ENCODE results near the gene NECTIN1.
A peak's percentile ranks its signal among the peaks of the same experiment; 100 is the strongest.
"Not testable (repeated sequence)": the region's sequence is repeated elsewhere in the genome, so short reads cannot be mapped to it uniquely, and the experiment has no call there.

Gene NECTIN1

DNA sequence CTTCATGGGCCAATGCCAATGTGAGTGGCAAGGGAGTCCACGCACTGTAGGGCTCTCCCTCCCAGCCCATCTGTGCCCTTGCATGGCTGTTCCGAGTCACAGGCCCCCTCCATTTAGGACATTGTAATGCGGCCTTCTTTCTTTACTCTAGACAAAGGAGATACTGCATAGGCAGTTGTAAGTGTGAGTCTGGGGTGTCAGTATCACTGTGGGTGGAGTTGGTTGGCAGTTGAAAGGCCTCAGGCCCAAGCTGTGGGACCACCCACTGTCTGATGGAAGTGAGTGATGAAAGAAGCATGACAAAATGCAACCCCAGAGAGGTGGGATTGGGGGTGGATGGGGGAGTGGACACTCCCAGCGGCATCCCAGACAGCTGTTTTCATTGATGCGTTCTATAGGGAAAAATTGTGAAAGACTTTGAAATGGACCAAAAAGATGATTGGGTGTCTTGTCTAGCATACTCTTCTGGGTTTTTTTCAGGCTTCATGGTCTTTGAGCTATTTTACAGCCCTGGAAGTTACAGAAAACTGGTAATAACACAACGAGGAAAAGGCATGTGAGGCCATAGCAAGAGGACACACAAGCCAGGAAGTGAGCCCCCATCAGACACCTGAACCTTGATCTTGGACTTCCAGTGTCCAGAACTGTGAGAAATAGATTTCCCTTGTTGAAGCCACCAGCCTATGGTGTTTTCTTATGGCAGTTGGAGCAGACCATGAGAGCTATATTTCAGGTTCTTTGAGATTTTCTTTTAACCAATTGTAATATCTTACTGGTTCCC lies 114.6 kb downstream of the NECTIN1 start:
- DNase-seq, result no peak

DNA sequence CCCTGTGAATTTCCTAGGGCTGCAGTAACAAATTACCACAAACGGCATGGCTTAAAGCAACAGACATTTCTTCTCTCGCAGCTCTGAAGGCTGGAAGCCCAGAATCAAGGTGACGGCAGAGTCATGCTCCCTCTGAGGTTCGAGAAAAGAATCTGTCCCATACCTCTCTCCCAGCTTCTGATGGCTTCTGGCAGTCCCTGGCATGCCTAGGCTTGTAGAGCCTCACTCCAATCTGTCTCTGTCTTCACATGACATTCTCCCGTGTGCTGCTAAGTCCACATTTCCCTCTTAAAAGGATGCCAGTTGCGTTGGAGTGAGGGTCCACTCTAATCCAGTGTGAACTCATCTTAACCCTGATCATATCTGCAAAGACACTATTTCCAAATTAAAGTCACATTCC lies 116.2 kb downstream of the NECTIN1 start:
- peak; percentile 32 for DNase-seq

DNA sequence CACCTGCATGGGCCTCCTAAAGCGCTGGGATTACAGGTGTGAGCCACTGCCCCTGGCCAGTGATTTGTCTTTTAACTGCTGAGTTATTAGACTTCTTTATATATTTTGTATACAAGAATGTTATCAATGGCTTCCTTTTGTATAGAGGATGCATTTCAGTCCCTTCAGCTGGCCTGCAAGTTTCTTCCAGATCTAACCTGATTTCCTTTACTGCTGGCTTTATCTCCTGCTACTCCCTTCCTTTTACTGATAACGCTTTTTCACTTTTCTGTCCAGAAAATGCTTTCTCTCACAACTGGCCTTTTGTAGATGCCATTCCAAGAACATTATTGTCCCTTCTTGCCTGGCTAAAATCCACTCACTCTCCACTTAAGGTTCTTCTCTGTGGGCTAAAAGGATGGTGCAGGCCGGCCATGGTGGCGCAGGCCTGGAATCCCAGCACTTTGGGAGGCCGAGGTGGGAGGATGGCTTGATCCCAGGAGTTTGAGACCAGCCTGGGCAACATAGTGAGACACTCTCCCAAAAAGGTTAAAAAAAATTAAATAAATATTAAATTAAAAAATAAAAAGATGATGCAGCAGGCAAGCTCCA lies 118.1 kb downstream of the NECTIN1 start:
- DNase-seq, result no peak

DNA sequence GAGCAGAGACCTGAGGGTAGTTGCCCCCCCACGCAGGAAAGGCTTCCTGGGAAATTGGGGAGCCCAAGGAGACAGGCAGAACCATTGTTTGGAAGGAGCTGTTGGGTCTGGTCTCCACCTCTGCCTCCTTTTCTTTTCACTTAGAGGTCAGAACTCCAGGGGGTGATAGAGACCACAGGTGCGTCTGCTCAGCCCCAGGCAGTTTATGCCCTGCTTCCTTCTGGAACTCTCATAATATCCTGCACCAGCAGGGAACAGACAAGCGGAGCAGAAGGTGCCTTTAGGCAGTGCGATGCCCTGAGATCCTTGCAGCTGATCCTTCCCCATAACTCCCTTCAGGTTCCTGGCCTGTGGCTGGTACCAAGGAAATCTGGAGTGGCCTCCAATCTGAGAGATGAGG lies 120.2 kb downstream of the NECTIN1 start:
- peak; percentile 96 for DNase-seq

DNA sequence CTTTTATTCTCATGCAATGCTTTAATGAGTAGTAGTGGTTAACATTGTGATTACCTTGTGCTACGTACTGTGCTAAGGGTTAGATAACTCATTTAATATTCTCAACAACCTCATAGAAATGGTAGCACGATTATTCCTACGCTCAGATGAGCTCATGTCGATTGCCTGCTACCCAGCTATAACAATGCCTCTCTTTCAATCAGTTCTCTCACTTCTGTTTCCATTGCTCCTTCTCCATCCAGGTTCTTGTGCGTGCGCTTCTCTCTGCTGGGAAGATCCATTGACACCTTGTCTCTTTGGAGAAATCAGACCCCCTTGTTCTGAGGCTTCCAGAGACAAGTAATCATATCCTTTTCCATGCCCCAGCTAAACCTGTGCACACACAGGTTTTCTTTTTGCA lies 120.8 kb downstream of the NECTIN1 start:
- no peak for DNase-seq

DNA sequence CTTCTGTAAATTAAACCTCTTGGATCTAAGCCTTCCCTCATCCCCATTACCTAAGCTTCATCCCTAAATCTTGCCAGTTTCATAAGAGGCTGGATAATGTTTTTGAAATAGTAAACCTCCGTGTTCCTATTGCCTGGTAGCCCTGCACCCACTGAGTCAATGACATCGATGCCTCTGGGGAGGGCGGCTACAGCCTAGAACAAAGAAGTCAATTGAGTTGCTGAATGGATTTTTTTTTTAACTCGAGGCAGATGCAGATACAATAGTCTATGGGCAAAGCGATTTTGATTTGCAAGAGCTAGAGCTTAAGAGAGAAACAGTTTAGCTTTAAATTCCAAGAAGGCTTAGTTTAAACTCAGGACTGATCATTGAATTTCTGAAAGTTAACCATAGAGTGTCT lies 121.3 kb downstream of the NECTIN1 start:
- peak; percentile 58 for DNase-seq

DNA sequence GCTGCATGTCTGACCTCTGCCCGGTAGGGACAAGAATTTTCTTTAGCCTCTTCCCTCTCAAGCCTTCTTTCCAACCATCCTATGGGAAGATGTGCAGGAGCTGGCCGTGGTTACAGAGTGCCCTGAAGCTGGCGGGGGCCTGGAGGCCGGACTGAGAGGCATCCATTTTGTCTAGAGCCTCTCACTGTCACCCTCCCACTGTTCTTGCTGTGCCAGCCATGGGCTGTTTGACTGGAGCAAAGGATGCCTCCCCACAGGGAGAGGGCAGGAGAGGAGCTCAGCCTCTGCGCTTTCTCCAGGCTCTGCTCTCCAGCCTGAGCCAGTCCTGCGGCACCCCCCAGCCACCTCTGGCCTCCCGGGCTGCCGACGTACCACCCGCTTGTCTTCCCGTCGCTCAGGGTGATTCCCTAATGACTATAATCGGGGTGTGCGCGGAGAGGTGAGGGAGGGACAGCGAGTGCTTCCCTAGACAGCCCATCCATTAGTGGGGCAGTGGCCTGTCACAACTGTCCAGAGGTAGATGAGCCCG lies 123.8 kb downstream of the NECTIN1 start:
- DNase-seq, result no peak

DNA sequence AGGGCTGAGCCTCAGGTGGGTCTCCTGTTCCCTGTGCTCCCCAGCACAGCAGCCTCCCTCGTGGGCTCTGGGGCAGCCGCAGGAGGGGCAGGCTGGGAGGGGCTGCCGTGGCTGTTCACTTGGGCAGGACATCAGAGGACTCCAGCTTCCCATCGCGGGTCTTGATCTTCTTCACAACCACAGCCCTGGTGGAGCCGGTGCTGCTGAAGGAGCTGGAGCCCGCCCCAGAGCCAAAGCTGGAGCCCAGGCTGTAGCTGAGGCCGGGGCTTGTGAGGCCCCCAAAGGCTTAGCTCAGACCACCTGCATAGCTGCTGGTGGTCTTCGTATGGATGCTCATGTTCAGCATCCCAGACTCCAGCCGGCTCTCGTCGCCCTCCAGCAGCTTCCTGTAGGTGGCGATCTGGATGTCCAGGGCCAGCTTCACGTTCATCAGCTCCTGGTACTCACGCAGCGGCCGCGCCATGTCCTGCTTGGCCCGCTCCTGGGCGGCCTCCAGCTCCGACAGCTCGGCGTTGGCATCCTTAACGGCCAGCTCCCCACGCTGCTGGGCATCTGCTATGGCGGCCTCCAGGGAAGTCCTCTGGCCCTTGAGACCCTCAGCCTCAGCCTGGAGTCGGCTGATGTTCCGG lies 126.1 kb downstream of the NECTIN1 start:
- no peak for DNase-seq

DNA sequence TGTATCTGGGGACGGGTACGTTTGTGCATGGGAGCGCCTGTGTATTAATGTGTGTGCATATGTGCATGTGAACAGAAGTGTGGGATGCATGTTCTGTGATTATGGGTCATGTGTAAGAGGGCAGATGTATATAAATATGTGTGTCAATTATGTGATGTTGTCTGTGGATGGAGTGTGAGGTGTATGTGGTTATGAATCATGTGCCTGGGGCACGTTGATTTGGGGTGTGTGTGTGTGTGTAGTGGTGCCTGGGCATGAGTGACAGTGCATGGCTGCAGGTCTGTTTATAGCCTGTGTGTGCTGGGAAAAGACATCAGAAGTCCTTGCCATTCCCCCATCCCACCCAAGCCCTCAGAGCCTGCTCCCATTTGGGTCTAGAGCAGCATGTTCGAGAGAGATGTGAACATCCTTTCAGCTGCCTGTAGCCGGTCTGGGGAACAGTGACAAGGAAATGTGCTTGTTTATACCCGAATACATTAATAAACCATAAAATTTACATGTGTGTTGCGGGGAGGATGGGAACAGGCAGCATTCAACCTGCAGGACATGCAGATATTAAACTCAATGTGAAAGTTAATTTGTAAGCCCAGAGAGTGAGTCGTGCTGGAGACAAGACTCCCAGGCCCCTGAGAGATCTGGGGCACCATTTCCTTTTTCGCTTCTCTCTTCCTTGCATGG lies 129.0 kb downstream of the NECTIN1 start:
- DNase-seq, result no peak

DNA sequence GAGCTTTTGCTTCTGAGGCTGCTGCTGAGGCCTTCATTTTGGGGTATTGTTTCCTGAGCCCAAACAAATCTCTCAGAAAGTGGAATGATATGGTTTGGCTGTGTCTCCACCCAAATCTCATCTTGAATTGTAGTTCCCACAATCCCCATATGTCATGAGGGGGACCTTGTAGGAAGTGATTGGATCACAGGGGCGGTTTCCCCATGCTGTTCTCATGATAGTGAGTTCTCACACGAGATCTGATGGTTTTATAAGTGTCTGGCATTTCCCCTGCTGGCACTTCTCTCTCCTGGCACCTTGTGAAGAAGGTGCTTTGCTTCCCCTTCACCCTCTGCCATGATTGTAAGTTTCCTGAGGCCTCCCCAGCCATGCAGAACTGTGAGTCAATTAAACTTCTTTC lies 133.1 kb downstream of the NECTIN1 start:
- not testable (repeated sequence) for DNase-seq

DNA sequence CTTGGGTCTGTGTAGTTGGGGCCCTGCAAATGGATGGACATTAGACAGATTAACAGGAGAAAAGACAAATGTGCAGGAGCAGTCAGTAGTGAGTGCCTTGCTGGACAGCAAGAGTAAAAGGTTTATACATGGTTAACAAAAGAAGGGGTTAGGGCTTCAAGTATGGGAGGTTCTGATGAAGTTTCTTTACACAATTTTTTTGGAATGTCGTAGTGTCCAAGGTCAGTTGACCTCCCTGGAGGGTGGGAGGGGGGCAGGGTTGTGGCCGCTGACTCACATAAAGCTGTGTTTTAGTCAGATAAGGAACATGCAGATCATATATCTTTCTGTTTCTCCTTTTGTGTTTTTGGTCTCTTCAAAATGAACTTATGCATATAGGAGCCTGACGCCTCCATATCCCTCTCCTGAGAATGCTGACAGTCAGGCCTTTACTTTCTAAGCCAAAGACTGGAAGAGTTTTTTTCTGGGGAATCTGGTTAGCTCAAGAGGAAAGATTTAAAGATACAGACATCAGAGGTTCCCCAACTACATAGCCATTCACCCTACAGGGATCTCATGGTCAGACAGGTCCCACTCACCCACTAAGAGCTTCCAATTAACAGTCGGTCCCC lies 134.3 kb downstream of the NECTIN1 start:
- no peak for DNase-seq

DNA sequence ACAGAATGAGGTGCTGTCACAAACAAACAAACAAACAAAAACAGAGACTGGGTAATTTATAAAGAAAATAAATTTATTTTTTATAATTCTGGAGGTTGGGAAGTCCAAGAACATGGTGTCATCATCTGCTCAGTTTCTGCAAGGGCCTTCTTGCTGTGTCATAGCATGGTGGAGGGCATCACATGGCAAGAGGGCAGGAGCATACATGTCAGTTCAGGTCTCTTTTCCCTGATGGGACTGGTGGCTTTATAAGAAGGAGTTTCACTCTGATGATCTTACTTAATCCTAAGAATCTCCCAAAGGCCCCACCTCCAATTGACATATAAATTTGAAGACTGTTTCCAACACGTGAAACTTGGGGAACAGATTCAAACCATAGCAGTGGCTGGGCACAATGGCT lies 135.7 kb downstream of the NECTIN1 start:
- no peak for DNase-seq

DNA sequence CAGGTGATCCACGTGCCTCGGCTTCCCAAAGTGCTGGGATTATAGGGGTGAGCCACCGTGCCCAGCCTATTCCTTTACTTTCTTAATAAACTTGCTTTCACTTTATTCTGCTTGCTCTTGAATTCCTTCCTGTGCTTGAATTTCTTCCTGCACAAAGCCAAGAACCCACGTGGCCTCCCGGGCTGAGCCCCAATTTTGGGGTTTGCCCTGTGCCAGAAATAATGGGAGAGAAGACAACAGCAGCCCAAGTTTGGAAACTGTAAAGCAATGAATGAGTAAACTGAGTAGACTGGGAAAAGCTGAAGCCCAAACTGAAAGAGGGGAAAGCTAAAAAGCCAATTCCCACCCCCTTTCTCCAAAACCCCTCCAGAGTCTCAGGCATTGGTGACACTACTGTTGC lies 136.4 kb downstream of the NECTIN1 start:
- DNase-seq, result no peak

DNA sequence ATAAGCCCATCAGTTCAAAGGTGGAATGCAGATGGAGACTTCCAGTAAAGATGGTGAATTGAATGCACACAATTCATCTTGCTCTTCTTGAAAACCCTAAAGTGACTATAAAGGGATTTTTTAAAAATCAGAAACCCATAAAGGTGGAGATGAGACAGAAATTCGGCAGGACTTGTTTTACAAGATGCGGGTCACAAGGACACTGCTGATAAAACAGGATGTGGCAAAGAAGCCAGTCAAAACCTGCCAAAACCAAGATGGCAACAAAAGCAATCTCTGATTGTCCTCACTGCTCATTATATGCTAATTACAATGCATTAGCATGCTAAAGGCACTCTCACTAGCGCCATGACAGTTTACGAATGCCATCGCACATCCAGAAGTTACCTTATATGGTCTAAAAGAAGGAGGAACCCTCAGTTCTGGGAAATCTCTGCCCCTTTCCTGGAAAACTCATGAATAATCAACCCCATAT lies 137.1 kb downstream of the NECTIN1 start:
- DNase-seq, result no peak

DNA sequence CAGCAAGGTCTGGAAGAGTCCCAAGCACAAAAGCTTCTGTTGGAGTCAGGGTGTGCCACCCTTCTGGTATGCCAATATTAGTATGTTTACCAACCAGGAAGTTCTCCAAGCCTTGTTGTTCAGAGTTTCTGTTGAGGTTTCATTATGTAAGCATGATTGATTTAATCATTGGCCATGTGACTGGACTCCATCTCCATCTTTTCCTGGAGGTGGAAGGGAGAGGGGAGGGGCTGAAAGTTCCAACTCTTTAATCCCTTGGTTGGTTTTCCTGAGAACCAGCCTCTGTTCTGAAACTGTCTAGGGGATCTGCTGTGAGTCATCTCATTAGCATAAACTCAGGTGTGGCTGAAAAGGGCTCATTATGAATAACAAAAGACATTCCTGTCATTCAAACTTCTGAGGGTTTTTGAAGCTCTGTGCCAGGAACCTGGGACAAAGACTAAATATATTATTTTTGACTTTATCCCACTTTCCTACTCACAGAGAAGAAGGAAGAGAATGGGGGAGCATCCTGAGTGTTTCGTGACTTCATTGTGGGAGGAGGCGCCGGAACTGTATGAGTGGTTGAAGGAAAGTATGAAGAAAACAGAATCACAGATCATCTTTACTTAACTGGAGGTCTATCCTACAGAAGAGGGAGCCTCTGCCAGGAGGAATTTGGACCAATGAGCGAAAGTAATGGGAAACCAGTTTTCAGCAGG lies 138.2 kb downstream of the NECTIN1 start:
- peak; percentile 55 for DNase-seq

DNA sequence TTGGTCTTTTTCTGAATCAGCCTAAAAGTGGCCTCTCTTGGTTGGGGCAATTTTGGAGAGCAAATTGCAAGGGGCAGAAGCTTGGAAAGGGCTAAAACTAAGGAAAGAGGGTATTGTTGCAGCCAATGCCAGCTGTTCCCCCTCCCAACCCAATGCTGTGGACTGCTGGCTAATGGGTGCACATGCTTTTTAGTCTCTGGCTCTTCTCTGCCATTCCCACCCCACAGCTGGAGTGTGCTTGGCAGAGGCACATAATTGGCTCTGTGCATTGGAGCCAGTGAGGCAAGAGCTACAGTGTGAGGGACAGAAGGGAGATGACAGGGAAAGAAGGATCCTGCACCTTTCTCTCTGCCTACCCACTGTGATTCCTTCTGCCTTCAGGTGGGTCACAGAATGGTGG lies 140.0 kb downstream of the NECTIN1 start:
- DNase-seq, result peak; percentile 41
